ENCODE measurements around the gene WHRN.

GRCh38 chr9:114505187-114506081, at the start of gene WHRN:
- TF ChIP-seq CTCF (conservative IDR thresholded peaks at IDR 0.05; ENCODE audit: low read length) (no peak), EZH2phosphoT487 (IDR thresholded peaks at IDR 0.05; ENCODE audit: borderline replicate concordance, low read depth, low read length) (no peak)

All from OCI-LY7 (cell line).